GM12878 (cell line): ENCODE data around the gene PAQR5. TPM values are rescaled to one million over a fixed set of nuclear protein-coding genes. Genes with fewer than 3 reads are reported as not detected.

Experiments used
- ATAC-seq: fragments of 200-7000 bp; cut with Tn5 transposase; 3 replicates; pipeline ENCODE4 v1.9.1; 2020; ENCODE audit warnings: mild to moderate bottlenecking, moderate library complexity
- BruUV-seq: library from RNA; stranded (reverse); fragments of 400-500 nt; replicated peaks from 2 replicates; lab custom pipeline; 2021; lab: Mats Ljungman, UMichigan
- CTCF ChIA-PET: fragments of 300-600 bp; sonication (Branson Sonifier 250); formaldehyde crosslinking; extraction: SDS; loops from one replicate; lab custom pipeline; 2021; ENCODE audit warnings: inconsistent platforms; lab: Yijun Ruan, JAX
- POLR2A ChIA-PET: fragments of 350-600 bp; formaldehyde crosslinking; extraction: SDS; loops from one replicate; lab custom pipeline; 2021; ENCODE audit warnings: inconsistent platforms; lab: Charles Lee
- RAD21 ChIA-PET: fragments of 300-600 bp; sonication (Branson Sonifier 250); formaldehyde crosslinking; loops from one replicate; lab custom pipeline; 2023; ENCODE audit warnings: antibody characterized with exemption; ENCODE audit not compliant: unreplicated experiment; lab: Charles Lee
- SMC1A ChIA-PET: fragments of 300-600 bp; sonication (Branson Sonifier 250); formaldehyde crosslinking; loops from one replicate; lab custom pipeline; 2023; ENCODE audit not compliant: unreplicated experiment, uncharacterized antibody; lab: Charles Lee
- DNase-seq: peaks from one replicate; pipeline ENCODE4 v3.0.0-alpha.2; 2011; ENCODE audit warnings: low read depth, low spot score
- FAIRE-seq: peaks from 3 replicates; lab custom pipeline; 2011; peaks lifted over from hg19 to GRCh38; lab: Jason Lieb, UNC
- H2AFZ ChIP-seq: 2 replicates; pipeline ENCODE4 v1.6.0; 2011; ENCODE audit warnings: low read depth, low read length, control low read depth; ENCODE audit not compliant: control insufficient read depth
- H3K27ac ChIP-seq: 2 replicates; pipeline ENCODE4 v1.5.1; 2011; ENCODE audit warnings: control low read depth; ENCODE audit not compliant: control insufficient read depth, insufficient read depth
- H3K27me3 ChIP-seq, 2 experiments: replicated peaks in 1 of 2; 2 replicates each; pipeline versions ENCODE4 v1.6.0 to v1.6.1; 2011; ENCODE audit warnings: low read length in 1 of 2; ENCODE audit not compliant: control insufficient read depth in 2 of 2, insufficient read depth in 2 of 2
- H3K36me3 ChIP-seq, 2 experiments: 2 replicates each; pipeline ENCODE4 v1.5.1; 2011; ENCODE audit warnings: low read length in 1 of 2; ENCODE audit not compliant: control insufficient read depth in 2 of 2, insufficient read depth in 2 of 2
- H3K4me1 ChIP-seq: 2 replicates; pipeline ENCODE4 v1.6.1; 2011; ENCODE audit warnings: mild to moderate bottlenecking, low read length, moderate library complexity, mixed read lengths; ENCODE audit not compliant: control insufficient read depth, insufficient read depth
- H3K4me2 ChIP-seq: 2 replicates; pipeline ENCODE4 v1.6.0; 2011; ENCODE audit warnings: control low read depth; ENCODE audit not compliant: control insufficient read depth, insufficient read depth
- H3K4me3 ChIP-seq: fragments of 200-600 bp; sonication (generic); 2 replicates; pipeline ENCODE4 v1.5.1; 2016
- H3K79me2 ChIP-seq: 2 replicates; pipeline ENCODE4 v1.6.0; 2011; ENCODE audit warnings: low read length; ENCODE audit not compliant: control insufficient read depth, insufficient read depth
- H3K9ac ChIP-seq: 2 replicates; pipeline ENCODE4 v1.8.0; 2011; ENCODE audit warnings: low read length, control low read depth, mixed read lengths; ENCODE audit not compliant: control insufficient read depth, insufficient read depth
- H3K9me3 ChIP-seq: replicated peaks from 3 replicates; pipeline ENCODE4 v1.5.1; 2011; ENCODE audit warnings: mild to moderate bottlenecking, low read length; ENCODE audit not compliant: control insufficient read depth, insufficient read depth
- H4K20me1 ChIP-seq: 2 replicates; pipeline ENCODE4 v1.6.0; 2011; ENCODE audit not compliant: control insufficient read depth, insufficient read depth
- BMI1 ChIP-seq: fragments of 450-650 bp; IDR thresholded peaks from 2 replicates; pipeline ENCODE4 v1.6.1; 2016; ENCODE audit warnings: mild to moderate bottlenecking, moderate library complexity, borderline replicate concordance
- CBX3 ChIP-seq: fragments of 200-600 bp; sonication (generic); IDR thresholded peaks from 2 replicates; pipeline ENCODE4 v1.6.1; 2016; ENCODE audit warnings: low read depth, borderline replicate concordance
- IKZF1 ChIP-seq: fragments of 450-650 bp; conservative IDR thresholded peaks from 2 replicates; pipeline ENCODE4 v1.6.1; 2017; ENCODE audit warnings: antibody characterized with exemption, mild to moderate bottlenecking
- POLR2AphosphoS2 ChIP-seq: IDR thresholded peaks from 2 replicates; pipeline ENCODE4 v1.6.1; 2011; ENCODE audit warnings: low read depth, mild to moderate bottlenecking, low read length, improper control_type of control experiment, moderate library complexity
- POLR2AphosphoS5 ChIP-seq: IDR thresholded peaks from 2 replicates; pipeline ENCODE4 v1.6.1; 2011; ENCODE audit warnings: mild to moderate bottlenecking, low read length, inconsistent platforms
- RELA ChIP-seq: fragments of 450-650 bp; IDR thresholded peaks from 2 replicates; pipeline ENCODE4 v1.8.0; 2014; ENCODE audit warnings: borderline replicate concordance; ENCODE audit not compliant: partially characterized antibody
- RFX5 ChIP-seq: IDR thresholded peaks from 2 replicates; pipeline ENCODE4 v1.6.1; 2011; ENCODE audit warnings: low read depth, low read length, improper control_type of control experiment
- RUNX3 ChIP-seq: IDR thresholded peaks from 2 replicates; pipeline ENCODE4 v1.6.1; 2012; ENCODE audit warnings: low read length, inconsistent platforms
- SMAD1 ChIP-seq: fragments of 450-650 bp; IDR thresholded peaks from 2 replicates; pipeline ENCODE4 v1.6.1; 2018; ENCODE audit warnings: mild to moderate bottlenecking, low read depth; ENCODE audit not compliant: partially characterized antibody
- SREBF1 ChIP-seq: IDR thresholded peaks from 2 replicates; pipeline ENCODE4 v1.6.1; 2012; ENCODE audit warnings: mild to moderate bottlenecking, low read length
- TAF1 ChIP-seq: IDR thresholded peaks from 2 replicates; pipeline ENCODE4 v1.6.1; 2011; ENCODE audit warnings: mild to moderate bottlenecking, low read depth, low read length, borderline replicate concordance
- ZNF384 ChIP-seq: IDR thresholded peaks from 2 replicates; pipeline ENCODE4 v1.6.1; 2012; ENCODE audit warnings: low read depth, mild to moderate bottlenecking, low read length, improper control_type of control experiment, borderline replicate concordance
- WGBS: methylation state at CpG from one replicate; pipeline ENCODE4 v1.1.6; 2016; ENCODE audit warnings: low lambda C conversion rate; ENCODE audit not compliant: insufficient replicate concordance, insufficient coverage; ENCODE audit errors: missing lambda C conversion rate; 5-methylcytosine and 5-hydroxymethylcytosine counted together
- in situ Hi-C: fragments of 300-500 bp; cut with MboI; formaldehyde crosslinking; loops from 9 replicates; pipeline ENCODE4 v1.14.3; 2018; ENCODE audit warnings: mixed read lengths
- intact Hi-C: fragments of 100-400 bp; cut with micrococcal nuclease; formaldehyde crosslinking; loops from one replicate; pipeline ENCODE4 v1.14.2; 2022; ENCODE audit not compliant: unreplicated experiment
- polyA plus RNA-seq, 11 experiments: library from polyadenylated mRNA; depleted of rRNA in 4 of 11; unstranded in 6 of 11; stranded (reverse) in 5 of 11; fragments of >200 nt; fragmentation: Nextera tagmentation in 4 of 11; fragmentation: Illumina TruSeq in 1 of 11; extraction: Ambion mirVana in 4 of 11; extraction: Trizol in 1 of 11; gene quantifications; 1 replicate in 1 of 11; 2 replicates in 10 of 11; pipeline versions ENCODE4 v1.2.1 to v1.2.3, GENCODE V29; 2011 to 2016; ENCODE audit warnings: inconsistent platforms in 2 of 11, missing spikeins in 2 of 11, low read depth in 1 of 11
- total RNA-seq, 4 experiments: library from RNA; depleted of rRNA in 3 of 4; stranded (reverse); fragments of >200 nt in 3 of 4; fragmentation: Illumina TruSeq in 1 of 4; extraction: Trizol in 1 of 4; gene quantifications; 2 replicates each; pipeline versions ENCODE4 v1.2.1 to v1.2.3, GENCODE V29; 2013 to 2021
- TF ChIP-seq, protein P1 (sequence below): fragments of 450-650 bp; IDR thresholded peaks from 2 replicates; pipeline ENCODE4 v1.6.1; 2017; ENCODE audit warnings: borderline replicate concordance

PAQR5 gene
- total and polyA plus RNA-seq, 10 of the 15 experiments (the other 5 are each of a cell fraction or from before 2014, with no cell fraction given), result 0.02 to 0.03 TPM; not detected in 8

- Histone ChIP-seq H3K27ac (no peak overlapping the region), H2AFZ (no peak overlapping the region), H4K20me1 (no peaks in the 10 kb centered on the region), H3K4me3 (no peak overlapping the region), H3K79me2 (no peaks in the 10 kb centered on the region), H3K4me2 (no peak overlapping the region), H3K4me1 (no peaks in the 10 kb centered on the region), H3K9ac (no peak overlapping the region), H3K9me3 (no peaks in the 10 kb centered on the region), H3K36me3 (no peaks in the 10 kb centered on the region), H3K27me3 (peaks cover 0 to 2% of the 10 kb centered on the region in 2 experiments; a peak in 1 of 4 replicates)
- ChIA-PET SMC1A (no interaction called here), RAD21 (no interaction called here), CTCF (no interaction called here), POLR2A (no interaction called here)
- intact Hi-C loops, result no loop called here
- in situ Hi-C loops, result no loop called here
- no TSS peak for BruUV-seq
- DNase-seq (no peak), FAIRE-seq (no peak), ATAC-seq (no peak)
- no peak for TF ChIP-seq CBX3
- TF ChIP-seq SREBF1, result no peak
- no peak for TF ChIP-seq TAF1
- no peak for TF ChIP-seq BMI1
- TF ChIP-seq IKZF1, result no peak
- TF ChIP-seq ZNF384, result no peak
- TF ChIP-seq, protein P1, sequence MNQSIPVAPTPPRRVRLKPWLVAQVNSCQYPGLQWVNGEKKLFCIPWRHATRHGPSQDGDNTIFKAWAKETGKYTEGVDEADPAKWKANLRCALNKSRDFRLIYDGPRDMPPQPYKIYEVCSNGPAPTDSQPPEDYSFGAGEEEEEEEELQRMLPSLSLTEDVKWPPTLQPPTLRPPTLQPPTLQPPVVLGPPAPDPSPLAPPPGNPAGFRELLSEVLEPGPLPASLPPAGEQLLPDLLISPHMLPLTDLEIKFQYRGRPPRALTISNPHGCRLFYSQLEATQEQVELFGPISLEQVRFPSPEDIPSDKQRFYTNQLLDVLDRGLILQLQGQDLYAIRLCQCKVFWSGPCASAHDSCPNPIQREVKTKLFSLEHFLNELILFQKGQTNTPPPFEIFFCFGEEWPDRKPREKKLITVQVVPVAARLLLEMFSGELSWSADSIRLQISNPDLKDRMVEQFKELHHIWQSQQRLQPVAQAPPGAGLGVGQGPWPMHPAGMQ, result no peak
- no peak for TF ChIP-seq RUNX3
- no peak for TF ChIP-seq POLR2AphosphoS5
- TF ChIP-seq RELA, result no peak
- no peak for TF ChIP-seq SMAD1
- TF ChIP-seq RFX5, result no peak
- no peak for TF ChIP-seq POLR2AphosphoS2
- WGBS, result 13% methylated on average over 5 of the region's 5 CpGs
Observed at GRCh38 chr15:69308949-69309348, 10.2 kb downstream of the PAQR5 start.
